Tibial artery (tissue), 4 donors: ENCODE results near the gene ADH4.

Experiments used
- DNase-seq, 2 donors: peaks; one replicate each; pipeline ENCODE4 v3.0.0-alpha.2; 2019
- H3K27ac ChIP-seq, 2 donors: fragments of 200-600 bp; sonication (generic) in 1 of 2; 1 replicate in 1 of 2; 2 replicates in 1 of 2; pipeline ENCODE4 v1.5.1; 2018 to 2019; ENCODE audit warnings: mild to moderate bottlenecking in 1 of 2
- H3K27me3 ChIP-seq, 2 donors: fragments of 200-600 bp; sonication (generic) in 1 of 2; one replicate each; pipeline versions ENCODE4 v1.5.1 to v1.6.0; 2016 to 2019
- H3K36me3 ChIP-seq, 3 donors: fragments of 200-600 bp; sonication (generic) in 2 of 3; one replicate each; pipeline ENCODE4 v1.5.1; 2016 to 2019; ENCODE audit warnings: mild to moderate bottlenecking in 2 of 3
- H3K4me1 ChIP-seq, 4 donors: fragments of 200-600 bp; sonication (generic) in 2 of 4; 1 replicate in 3 of 4; 2 replicates in 1 of 4; pipeline ENCODE4 v1.5.1; 2016 to 2019
- H3K4me3 ChIP-seq, 2 donors: fragments of 200-600 bp; sonication (generic) in 1 of 2; 1 replicate in 1 of 2; 2 replicates in 1 of 2; pipeline ENCODE4 v1.5.1; 2018 to 2019; ENCODE audit warnings: mild to moderate bottlenecking in 2 of 2
- H3K9me3 ChIP-seq, 3 donors: fragments of 200-600 bp; sonication (generic) in 1 of 3; one replicate each; pipeline ENCODE4 v1.5.1; 2016 to 2019
- intact Hi-C: fragments of 100-400 bp; cut with DNase I; formaldehyde crosslinking; loops from one replicate; pipeline ENCODE4 v1.15.0; 2023; ENCODE audit warnings: low total_unique reads
- TF ChIP-seq, protein P1 (sequence below), 2 experiments: fragments of 200-600 bp in 1 of 2; fragments of 450-650 bp in 1 of 2; IDR thresholded peaks; one replicate each; pipeline ENCODE4 v1.5.1; 2017 to 2019; ENCODE audit warnings: antibody characterized with exemption in 2 of 2, mild to moderate bottlenecking in 1 of 2, moderate library complexity in 1 of 2

Gene ADH4

GRCh38 chr4:99159699-99160098 is 15.6 kb upstream of the ADH4 start:
- no peak overlapping the region for H3K4me3 ChIP-seq
- no peaks in the 10 kb centered on the region for H3K4me1 ChIP-seq
- no peaks in the 10 kb centered on the region for H3K36me3 ChIP-seq
- H3K9me3 ChIP-seq = no peaks in the 10 kb centered on the region
- no peak overlapping the region for H3K27ac ChIP-seq
- intact Hi-C loops = no loop called here
- H3K27me3 ChIP-seq = no peaks in the 10 kb centered on the region
- TF ChIP-seq, protein P1, sequence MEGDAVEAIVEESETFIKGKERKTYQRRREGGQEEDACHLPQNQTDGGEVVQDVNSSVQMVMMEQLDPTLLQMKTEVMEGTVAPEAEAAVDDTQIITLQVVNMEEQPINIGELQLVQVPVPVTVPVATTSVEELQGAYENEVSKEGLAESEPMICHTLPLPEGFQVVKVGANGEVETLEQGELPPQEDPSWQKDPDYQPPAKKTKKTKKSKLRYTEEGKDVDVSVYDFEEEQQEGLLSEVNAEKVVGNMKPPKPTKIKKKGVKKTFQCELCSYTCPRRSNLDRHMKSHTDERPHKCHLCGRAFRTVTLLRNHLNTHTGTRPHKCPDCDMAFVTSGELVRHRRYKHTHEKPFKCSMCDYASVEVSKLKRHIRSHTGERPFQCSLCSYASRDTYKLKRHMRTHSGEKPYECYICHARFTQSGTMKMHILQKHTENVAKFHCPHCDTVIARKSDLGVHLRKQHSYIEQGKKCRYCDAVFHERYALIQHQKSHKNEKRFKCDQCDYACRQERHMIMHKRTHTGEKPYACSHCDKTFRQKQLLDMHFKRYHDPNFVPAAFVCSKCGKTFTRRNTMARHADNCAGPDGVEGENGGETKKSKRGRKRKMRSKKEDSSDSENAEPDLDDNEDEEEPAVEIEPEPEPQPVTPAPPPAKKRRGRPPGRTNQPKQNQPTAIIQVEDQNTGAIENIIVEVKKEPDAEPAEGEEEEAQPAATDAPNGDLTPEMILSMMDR (IDR thresholded peaks at IDR 0.05) = no peak
- no peak for DNase-seq

- TF ChIP-seq, protein P1 (IDR thresholded peaks at IDR 0.05) = no peak
- intact Hi-C loops = no loop called here
- H3K9me3 ChIP-seq = no peaks in the 10 kb centered on the region
- H3K4me3 ChIP-seq = no peak overlapping the region
- no peaks in the 10 kb centered on the region for H3K36me3 ChIP-seq
- no peak for DNase-seq
- no peak overlapping the region for H3K27ac ChIP-seq
- no peaks in the 10 kb centered on the region for H3K27me3 ChIP-seq
- H3K4me1 ChIP-seq = no peaks in the 10 kb centered on the region
Observed at GRCh38 chr4:99157478-99157935, 13.4 kb upstream of the ADH4 start.

GRCh38 chr4:99156992-99157391 is 12.9 kb upstream of the ADH4 start:
- TF ChIP-seq, protein P1 (IDR thresholded peaks at IDR 0.05) = no peak
- Histone ChIP-seq H3K27ac (no peak overlapping the region), H3K4me3 (no peak overlapping the region), H3K9me3 (no peaks in the 10 kb centered on the region), H3K36me3 (no peaks in the 10 kb centered on the region), H3K27me3 (no peaks in the 10 kb centered on the region), H3K4me1 (no peaks in the 10 kb centered on the region)
- intact Hi-C loops = no loop called here
- DNase-seq = no peak

GRCh38 chr4:99154658-99155342 is 10.7 kb upstream of the ADH4 start:
- DNase-seq = no peak
- H3K9me3 ChIP-seq = no peaks in the 10 kb centered on the region
- no peak overlapping the region for H3K4me3 ChIP-seq
- no peak overlapping the region for H3K27ac ChIP-seq
- no peaks in the 10 kb centered on the region for H3K27me3 ChIP-seq
- H3K4me1 ChIP-seq = peaks cover 0 to 5% (median 2%) of the 10 kb centered on the region in 4 donors
- TF ChIP-seq, protein P1 (IDR thresholded peaks at IDR 0.05) = no peak
- intact Hi-C loops = no loop called here
- H3K36me3 ChIP-seq = no peaks in the 10 kb centered on the region

DNA sequence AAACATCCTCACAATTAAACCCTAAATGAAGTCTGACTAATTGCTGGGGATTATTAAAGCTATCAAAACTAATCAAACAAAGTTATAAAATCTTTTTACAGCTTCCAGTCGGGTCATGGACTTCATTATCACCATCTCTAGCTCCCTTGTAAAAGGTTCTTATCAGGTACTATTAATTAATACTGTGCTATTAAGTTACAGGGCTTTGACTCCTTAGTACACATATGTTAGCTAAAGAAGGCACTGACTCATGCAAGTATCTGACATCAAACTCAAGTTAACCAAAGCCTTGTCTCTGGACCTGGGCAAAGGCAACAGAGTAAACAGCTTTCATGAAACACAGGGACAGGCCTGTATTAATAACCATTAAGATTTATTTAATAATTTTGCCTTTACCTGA is 7.9 kb upstream of the ADH4 start:
- H3K27ac ChIP-seq = no peak overlapping the region
- intact Hi-C loops = no loop called here
- no peaks in the 10 kb centered on the region for H3K27me3 ChIP-seq
- TF ChIP-seq, protein P1 (IDR thresholded peaks at IDR 0.05) = no peak
- H3K4me1 ChIP-seq = peaks cover 0 to 5% (median 2%) of the 10 kb centered on the region in 4 donors
- H3K36me3 ChIP-seq = no peaks in the 10 kb centered on the region
- DNase-seq = no peak
- no peak overlapping the region for H3K4me3 ChIP-seq
- H3K9me3 ChIP-seq = no peaks in the 10 kb centered on the region
